GM23338 (cell line): Measurements from ENCODE around the gene MAPKAPK3.

Experiments
- CREB1 ChIP-seq: fragments of 250-450 bp; sonication (Bioruptor Pico); IDR thresholded peaks from 2 replicates; pipeline ENCODE4 v1.5.0; 2020; ENCODE audit warnings: low read depth, mild to moderate bottlenecking, moderate library complexity
- EZH2 ChIP-seq: fragments of 200-600 bp; sonication (generic); IDR thresholded peaks from one replicate; pipeline ENCODE4 v1.8.0; 2017; ENCODE audit warnings: antibody characterized with exemption, mild to moderate bottlenecking, low read depth; ENCODE audit not compliant: unreplicated experiment
- EZH2phosphoT487 ChIP-seq: fragments of 200-600 bp; sonication (generic); IDR thresholded peaks from one replicate; pipeline ENCODE4 v1.8.1; 2018; ENCODE audit warnings: antibody characterized with exemption; ENCODE audit not compliant: unreplicated experiment
- JUNB ChIP-seq: IDR thresholded peaks from one replicate; pipeline ENCODE4 v1.6.1; 2016; ENCODE audit warnings: antibody characterized with exemption; ENCODE audit not compliant: unreplicated experiment
- NANOG ChIP-seq: IDR thresholded peaks from 2 replicates; pipeline ENCODE4 v1.6.1; 2016; ENCODE audit warnings: antibody characterized with exemption, borderline replicate concordance
- POLR2AphosphoS5 ChIP-seq: IDR thresholded peaks from 2 replicates; pipeline ENCODE4 v1.6.1; 2016; ENCODE audit warnings: antibody characterized with exemption, low read depth
- STAT1 ChIP-seq: IDR thresholded peaks from one replicate; pipeline ENCODE4 v1.6.1; 2016; ENCODE audit warnings: antibody characterized with exemption; ENCODE audit not compliant: unreplicated experiment
- ZNF114 ChIP-seq: fragments of 250-450 bp; sonication (Bioruptor Pico); IDR thresholded peaks from 2 replicates; pipeline ENCODE4 v1.5.0; 2020; ENCODE audit warnings: mild to moderate bottlenecking, moderate library complexity
- ZNF331 ChIP-seq: fragments of 250-450 bp; sonication (Bioruptor Pico); IDR thresholded peaks from 2 replicates; pipeline ENCODE4 v1.5.0; 2020; ENCODE audit warnings: low read depth, mild to moderate bottlenecking, moderate library complexity
- TF ChIP-seq, protein P1 (sequence below), 2 experiments: fragments of 200-600 bp in 1 of 2; sonication (generic) in 1 of 2; conservative IDR thresholded peaks; 2 replicates each; pipeline versions ENCODE4 v1.5.1 to v1.6.1; 2016 to 2017; ENCODE audit warnings: antibody characterized with exemption in 2 of 2, low read depth in 2 of 2, mild to moderate bottlenecking in 2 of 2, moderate library complexity in 1 of 2
- TF ChIP-seq, protein P2 (sequence below): IDR thresholded peaks from one replicate; pipeline ENCODE4 v1.6.1; 2018; ENCODE audit warnings: antibody characterized with exemption; ENCODE audit not compliant: unreplicated experiment
- TF ChIP-seq, protein P3 (sequence below): IDR thresholded peaks from 2 replicates; pipeline ENCODE4 v1.6.1; 2016; ENCODE audit warnings: antibody characterized with exemption

DNA sequence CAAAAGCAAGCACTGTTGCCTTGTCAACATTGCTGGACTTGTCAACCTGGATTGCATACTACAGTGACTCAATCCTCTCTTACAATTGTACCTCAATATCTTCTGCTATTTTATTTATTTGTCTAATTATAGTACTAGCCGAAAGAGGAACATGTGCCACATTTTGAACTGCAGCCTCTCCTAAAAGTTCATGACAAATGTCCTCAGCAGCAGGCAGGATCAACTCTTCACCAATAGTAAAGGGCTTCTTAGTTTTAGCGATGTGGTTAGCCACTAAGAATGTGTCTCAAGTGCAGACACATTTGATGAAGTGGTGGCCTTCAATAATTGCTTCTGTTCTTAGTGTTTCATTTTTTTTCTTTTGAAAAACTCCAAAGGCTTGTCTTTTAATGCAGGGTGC lies 71.0 kb downstream of the MAPKAPK3 start:
- TF ChIP-seq, protein P1, sequence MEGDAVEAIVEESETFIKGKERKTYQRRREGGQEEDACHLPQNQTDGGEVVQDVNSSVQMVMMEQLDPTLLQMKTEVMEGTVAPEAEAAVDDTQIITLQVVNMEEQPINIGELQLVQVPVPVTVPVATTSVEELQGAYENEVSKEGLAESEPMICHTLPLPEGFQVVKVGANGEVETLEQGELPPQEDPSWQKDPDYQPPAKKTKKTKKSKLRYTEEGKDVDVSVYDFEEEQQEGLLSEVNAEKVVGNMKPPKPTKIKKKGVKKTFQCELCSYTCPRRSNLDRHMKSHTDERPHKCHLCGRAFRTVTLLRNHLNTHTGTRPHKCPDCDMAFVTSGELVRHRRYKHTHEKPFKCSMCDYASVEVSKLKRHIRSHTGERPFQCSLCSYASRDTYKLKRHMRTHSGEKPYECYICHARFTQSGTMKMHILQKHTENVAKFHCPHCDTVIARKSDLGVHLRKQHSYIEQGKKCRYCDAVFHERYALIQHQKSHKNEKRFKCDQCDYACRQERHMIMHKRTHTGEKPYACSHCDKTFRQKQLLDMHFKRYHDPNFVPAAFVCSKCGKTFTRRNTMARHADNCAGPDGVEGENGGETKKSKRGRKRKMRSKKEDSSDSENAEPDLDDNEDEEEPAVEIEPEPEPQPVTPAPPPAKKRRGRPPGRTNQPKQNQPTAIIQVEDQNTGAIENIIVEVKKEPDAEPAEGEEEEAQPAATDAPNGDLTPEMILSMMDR (conservative IDR thresholded peaks at IDR 0.05; ENCODE audit: low read depth in 2 of 2): no peak
- TF ChIP-seq EZH2 (no peak), CREB1 (CRISPR knock-in tag) (no peak), POLR2AphosphoS5 (no peak), EZH2phosphoT487 (no peak), STAT1 (no peak), ZNF114 (no peak), ZNF331 (CRISPR knock-in tag) (no peak), JUNB (no peak), NANOG (no peak)
- TF ChIP-seq, protein P2, sequence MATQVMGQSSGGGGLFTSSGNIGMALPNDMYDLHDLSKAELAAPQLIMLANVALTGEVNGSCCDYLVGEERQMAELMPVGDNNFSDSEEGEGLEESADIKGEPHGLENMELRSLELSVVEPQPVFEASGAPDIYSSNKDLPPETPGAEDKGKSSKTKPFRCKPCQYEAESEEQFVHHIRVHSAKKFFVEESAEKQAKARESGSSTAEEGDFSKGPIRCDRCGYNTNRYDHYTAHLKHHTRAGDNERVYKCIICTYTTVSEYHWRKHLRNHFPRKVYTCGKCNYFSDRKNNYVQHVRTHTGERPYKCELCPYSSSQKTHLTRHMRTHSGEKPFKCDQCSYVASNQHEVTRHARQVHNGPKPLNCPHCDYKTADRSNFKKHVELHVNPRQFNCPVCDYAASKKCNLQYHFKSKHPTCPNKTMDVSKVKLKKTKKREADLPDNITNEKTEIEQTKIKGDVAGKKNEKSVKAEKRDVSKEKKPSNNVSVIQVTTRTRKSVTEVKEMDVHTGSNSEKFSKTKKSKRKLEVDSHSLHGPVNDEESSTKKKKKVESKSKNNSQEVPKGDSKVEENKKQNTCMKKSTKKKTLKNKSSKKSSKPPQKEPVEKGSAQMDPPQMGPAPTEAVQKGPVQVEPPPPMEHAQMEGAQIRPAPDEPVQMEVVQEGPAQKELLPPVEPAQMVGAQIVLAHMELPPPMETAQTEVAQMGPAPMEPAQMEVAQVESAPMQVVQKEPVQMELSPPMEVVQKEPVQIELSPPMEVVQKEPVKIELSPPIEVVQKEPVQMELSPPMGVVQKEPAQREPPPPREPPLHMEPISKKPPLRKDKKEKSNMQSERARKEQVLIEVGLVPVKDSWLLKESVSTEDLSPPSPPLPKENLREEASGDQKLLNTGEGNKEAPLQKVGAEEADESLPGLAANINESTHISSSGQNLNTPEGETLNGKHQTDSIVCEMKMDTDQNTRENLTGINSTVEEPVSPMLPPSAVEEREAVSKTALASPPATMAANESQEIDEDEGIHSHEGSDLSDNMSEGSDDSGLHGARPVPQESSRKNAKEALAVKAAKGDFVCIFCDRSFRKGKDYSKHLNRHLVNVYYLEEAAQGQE: no peak
- TF ChIP-seq, protein P3, sequence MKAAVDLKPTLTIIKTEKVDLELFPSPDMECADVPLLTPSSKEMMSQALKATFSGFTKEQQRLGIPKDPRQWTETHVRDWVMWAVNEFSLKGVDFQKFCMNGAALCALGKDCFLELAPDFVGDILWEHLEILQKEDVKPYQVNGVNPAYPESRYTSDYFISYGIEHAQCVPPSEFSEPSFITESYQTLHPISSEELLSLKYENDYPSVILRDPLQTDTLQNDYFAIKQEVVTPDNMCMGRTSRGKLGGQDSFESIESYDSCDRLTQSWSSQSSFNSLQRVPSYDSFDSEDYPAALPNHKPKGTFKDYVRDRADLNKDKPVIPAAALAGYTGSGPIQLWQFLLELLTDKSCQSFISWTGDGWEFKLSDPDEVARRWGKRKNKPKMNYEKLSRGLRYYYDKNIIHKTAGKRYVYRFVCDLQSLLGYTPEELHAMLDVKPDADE: no peak
